Kidney (tissue), 14 donors: ENCODE data around the gene LRRC73. TPM values are rescaled to one million over a fixed set of nuclear protein-coding genes. Genes with fewer than 3 reads are reported as not detected.
A peak's percentile ranks its signal among the peaks of the same experiment; 100 is the strongest.
"Not testable (repeated sequence)": the region's sequence is repeated elsewhere in the genome, so short reads cannot be mapped to it uniquely, and the experiment has no call there.

Experiments used
- DNase-seq, 5 donors: peaks; one replicate each; pipeline ENCODE4 v3.0.0-alpha.2; 2013 to 2020
- FAIRE-seq: peaks from 2 replicates; lab custom pipeline; 2012; peaks lifted over from hg19 to GRCh38; lab: Jason Lieb, UNC
- H3K27ac ChIP-seq, 2 donors: one replicate each; pipeline ENCODE4 v1.7.0; 2013; ENCODE audit warnings: low read depth in 2 of 2, low read length in 2 of 2, inconsistent platforms in 1 of 2
- H3K27me3 ChIP-seq: one replicate; pipeline ENCODE4 v1.7.1; 2013; ENCODE audit warnings: low read length, inconsistent platforms; ENCODE audit not compliant: control insufficient read depth, insufficient read depth
- H3K36me3 ChIP-seq, 3 donors: one replicate each; pipeline versions ENCODE4 v1.7.0 to v1.7.1; 2013; ENCODE audit warnings: low read length in 3 of 3, control low read depth in 1 of 3, inconsistent platforms in 1 of 3; ENCODE audit not compliant: insufficient read depth in 3 of 3, control insufficient read depth in 2 of 3
- H3K4me1 ChIP-seq, 3 donors: one replicate each; pipeline versions ENCODE4 v1.7.0 to v1.7.1; 2013; ENCODE audit warnings: low read length in 3 of 3, inconsistent platforms in 1 of 3, low read depth in 1 of 3; ENCODE audit not compliant: control insufficient read depth in 2 of 3, insufficient read depth in 2 of 3
- H3K4me3 ChIP-seq, 3 donors: one replicate each; pipeline versions ENCODE4 v1.7.0 to v1.8.1; 2013; ENCODE audit warnings: low read length in 3 of 3, control low read depth in 1 of 3, inconsistent platforms in 1 of 3
- H3K9ac ChIP-seq, 3 donors: one replicate each; pipeline versions ENCODE4 v1.7.0 to v1.7.1; 2013; ENCODE audit warnings: low read length in 3 of 3, control low read depth in 1 of 3, inconsistent platforms in 1 of 3
- H3K9me3 ChIP-seq, 3 donors: one replicate each; pipeline versions ENCODE4 v1.7.0 to v1.7.1; 2013; ENCODE audit warnings: low read length in 3 of 3, control low read depth in 1 of 3, inconsistent platforms in 1 of 3; ENCODE audit not compliant: control insufficient read depth in 2 of 3, insufficient read depth in 1 of 3
- CTCF ChIP-seq: IDR thresholded peaks from 3 replicates; pipeline ENCODE4 v1.5.1; 2012; ENCODE audit warnings: mild to moderate bottlenecking, moderate library complexity, borderline replicate concordance; ENCODE audit not compliant: insufficient read depth; ENCODE audit errors: extremely low read depth
- intact Hi-C: fragments of 100-400 bp; cut with DNase I; formaldehyde crosslinking; loops from one replicate; pipeline ENCODE4 v1.11.1; 2022
- polyA plus RNA-seq: library from polyadenylated mRNA; stranded (reverse); fragments of 350-450 nt; fragmentation: Illumina TruSeq; extraction: RNeasy Lipid Tissue Mini Kit (QIAGEN cat#74804); gene quantifications from one replicate; pipeline ENCODE4 v1.2.3, GENCODE V29; 2014; ENCODE audit warnings: low read depth, low replicate concordance; ENCODE audit not compliant: insufficient read depth
- total RNA-seq: library from RNA; stranded (reverse); fragmentation: NEBNext Ultra II Directional; extraction: Animal tissue kit (Norgen Biotek cat#: 25700); gene quantifications from one replicate; pipeline ENCODE4 v1.2.1, GENCODE V29; 2021
- donor health status: control.
- donor health status: control.
- donor health status: control.
- donor health status: control.
- donor health status: control.
- donor health status: DM: yes; HTN: yes; CAD: no.
- donor health status: Normal renal cell carcinoma (clear cell type).

Gene LRRC73
- total and polyA plus RNA-seq, 2 donors from 2014 or later, result 1.5 to 4.6 TPM

DNA sequence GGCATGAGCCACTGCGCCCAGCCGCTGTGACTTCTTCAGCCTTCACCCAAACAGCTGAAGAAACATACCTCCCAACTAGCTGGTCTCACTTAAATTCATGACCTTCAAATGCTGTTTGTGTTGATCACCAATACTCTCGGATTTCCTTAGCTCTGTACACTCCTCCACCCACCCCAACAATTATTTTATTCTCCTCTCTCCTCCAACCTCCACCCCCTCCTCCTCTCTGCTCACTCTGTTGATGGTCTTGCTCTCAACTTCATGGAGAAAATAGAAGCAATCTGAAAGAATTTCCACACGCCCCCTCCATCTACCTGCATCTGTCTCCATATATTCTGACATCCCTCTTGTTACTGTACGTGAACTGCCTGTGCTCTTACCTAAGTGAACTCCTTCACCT, 48.2 kb downstream of the LRRC73 start:
- Histone ChIP-seq H3K9me3 (no peaks in the 10 kb centered on the region), H3K36me3 (no peaks in the 10 kb centered on the region), H3K9ac (no peak overlapping the region), H3K4me1 (no peaks in the 10 kb centered on the region), H3K4me3 (no peak overlapping the region), H3K27me3 (no peaks in the 10 kb centered on the region), H3K27ac (no peak overlapping the region)
- peak in 1 of 5 donors; percentile 13 for DNase-seq
- FAIRE-seq, result no peak
- intact Hi-C loops, result no loop called here
- no peak for TF ChIP-seq CTCF

GRCh38 chr6:43460032-43460431, 50.1 kb downstream of the LRRC73 start:
- H3K27ac ChIP-seq, result no peak overlapping the region
- TF ChIP-seq CTCF, result no peak
- no peaks in the 10 kb centered on the region for H3K36me3 ChIP-seq
- FAIRE-seq (no peak), DNase-seq (no peak)
- no peak overlapping the region for H3K9ac ChIP-seq
- intact Hi-C loops, result no loop called here
- H3K4me1 ChIP-seq, result peaks cover 0 to 4% (median 0%) of the 10 kb centered on the region in 3 donors
- H3K27me3 ChIP-seq, result peaks cover 3% of the 10 kb centered on the region
- no peak overlapping the region for H3K4me3 ChIP-seq
- H3K9me3 ChIP-seq, result no peaks in the 10 kb centered on the region

DNA sequence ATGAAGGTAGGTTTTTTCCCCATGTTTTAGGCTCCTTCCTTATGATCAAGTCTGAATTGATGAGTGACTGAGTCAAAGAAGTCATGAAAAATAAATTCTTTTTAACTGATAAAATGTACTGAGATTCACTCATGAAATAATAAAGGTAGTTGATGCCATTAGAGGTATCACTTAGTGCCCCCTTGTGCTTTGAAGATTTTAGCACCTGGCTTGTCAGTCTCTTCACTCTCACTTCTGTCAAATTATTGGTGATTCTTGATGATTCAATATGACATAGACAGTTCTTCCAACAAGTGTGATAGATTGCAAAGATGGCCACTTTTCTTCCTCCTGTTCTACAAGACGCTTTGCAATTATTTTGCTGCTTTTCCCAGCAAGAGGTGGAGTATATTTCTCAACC, 50.6 kb downstream of the LRRC73 start:
- FAIRE-seq (no peak), DNase-seq (no peak)
- Histone ChIP-seq H3K4me1 (peaks cover 0 to 4% (median 0%) of the 10 kb centered on the region in 3 donors), H3K9me3 (no peaks in the 10 kb centered on the region), H3K4me3 (no peak overlapping the region), H3K27ac (no peak overlapping the region), H3K9ac (no peak overlapping the region), H3K36me3 (no peaks in the 10 kb centered on the region), H3K27me3 (peaks cover 3% of the 10 kb centered on the region)
- TF ChIP-seq CTCF, result no peak
- intact Hi-C loops, result loop anchor here (10.0 kb wide), 1 partner anchor 45 kb away; no protein-coding TSS in a partner anchor

DNA sequence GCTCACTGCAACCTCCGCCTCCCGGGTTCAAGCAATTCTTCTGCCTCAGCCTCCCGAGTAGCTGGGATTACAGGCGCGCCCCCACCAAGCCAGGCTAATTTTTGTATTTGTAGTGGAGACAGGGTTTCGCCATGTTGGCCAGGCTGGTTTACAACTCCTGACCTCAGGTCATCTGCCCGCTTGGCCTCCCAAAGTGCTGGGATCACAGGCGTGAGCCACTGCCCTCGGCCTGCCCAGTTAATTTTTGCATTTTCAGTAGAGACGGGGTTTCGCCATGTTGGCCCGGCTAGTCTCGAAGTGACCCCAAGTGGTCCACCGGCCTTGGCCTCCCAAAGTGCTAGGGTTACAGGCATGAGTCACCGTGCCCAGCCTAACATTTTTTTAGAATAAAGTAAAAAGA, 52.0 kb downstream of the LRRC73 start:
- not testable (repeated sequence) for H3K4me1 ChIP-seq, H3K9me3 ChIP-seq, DNase-seq, FAIRE-seq, H3K4me3 ChIP-seq, H3K27ac ChIP-seq, H3K9ac ChIP-seq, H3K36me3 ChIP-seq, H3K27me3 ChIP-seq
- intact Hi-C loops, result loop anchor here (10.0 kb wide), 1 partner anchor 47 kb away; no protein-coding TSS in a partner anchor
